Colonic mucosa (tissue), 4 donors: ENCODE measurements around the gene WBP11. TPM values are rescaled to one million over a fixed set of nuclear protein-coding genes. Genes with fewer than 3 reads are reported as not detected.
"Not testable (repeated sequence)": the region's sequence is repeated elsewhere in the genome, so short reads cannot be mapped to it uniquely, and the experiment has no call there.

Experiments
- DNase-seq: peaks from one replicate; pipeline ENCODE4 v3.0.0-alpha.2; 2020
- H3K27ac ChIP-seq: fragments of 200-600 bp; one replicate; pipeline ENCODE4 v1.8.0; 2021
- H3K27me3 ChIP-seq: fragments of 200-600 bp; one replicate; pipeline ENCODE4 v1.8.0; 2021
- H3K36me3 ChIP-seq: fragments of 200-600 bp; one replicate; pipeline ENCODE4 v1.8.0; 2021
- H3K4me1 ChIP-seq: fragments of 200-600 bp; one replicate; pipeline ENCODE4 v1.8.0; 2021; ENCODE audit warnings: mild to moderate bottlenecking
- H3K4me3 ChIP-seq: fragments of 200-600 bp; one replicate; pipeline ENCODE4 v1.8.0; 2021
- H3K9ac ChIP-seq, 2 donors: one replicate each; pipeline ENCODE4 v1.7.0; 2013; ENCODE audit warnings: control low read depth in 2 of 2, low read depth in 2 of 2, low read length in 2 of 2
- H3K9me3 ChIP-seq: fragments of 200-600 bp; one replicate; pipeline ENCODE4 v1.8.0; 2021
- CTCF ChIP-seq: fragments of 200-600 bp; IDR thresholded peaks from one replicate; pipeline ENCODE4 v1.8.0; 2022; ENCODE audit warnings: antibody characterized with exemption, mild to moderate bottlenecking
- intact Hi-C: fragments of 100-400 bp; cut with DNase I; formaldehyde crosslinking; loops from one replicate; pipeline ENCODE4 v1.14.1; 2022
- total RNA-seq, 2 donors: library from RNA; stranded (reverse); fragmentation: NEBNext Ultra II Directional in 1 of 2; extraction: Animal tissue kit (Norgen Biotek cat#: 25700) in 1 of 2; gene quantifications; one replicate each; pipeline ENCODE4 v1.2.1, GENCODE V29; 2021
- donor health status: healthy.
- donor health status: DM: no; HTN: no; CAD: no.
- donor health status: DM: no; HTN: no; CAD: no.

The WBP11 gene
- total RNA-seq, 2 donors from 2014 or later: 55.3 to 60.0 TPM

- Histone ChIP-seq H3K36me3 (no peaks in the 10 kb centered on the region), H3K4me1 (no peaks in the 10 kb centered on the region), H3K27me3 (no peaks in the 10 kb centered on the region), H3K9me3 (no peaks in the 10 kb centered on the region), H3K4me3 (no peak overlapping the region), H3K27ac (no peak overlapping the region), H3K9ac (peak overlapping the region in 1 of 2 donors; percentile 10)
- intact Hi-C loops: no loop called here
- peak; percentile 28 for TF ChIP-seq CTCF
- DNase-seq: peak; percentile 45
Measured at GRCh38 chr12:14756334-14757143, 46.7 kb downstream of the WBP11 start.

GRCh38 chr12:14751986-14752385, 51.3 kb downstream of the WBP11 start:
- H3K4me3 ChIP-seq: no peak overlapping the region
- no peaks in the 10 kb centered on the region for H3K4me1 ChIP-seq
- H3K27ac ChIP-seq: no peak overlapping the region
- H3K27me3 ChIP-seq: no peaks in the 10 kb centered on the region
- H3K9me3 ChIP-seq: no peaks in the 10 kb centered on the region
- H3K9ac ChIP-seq: no peak overlapping the region
- no peak for TF ChIP-seq CTCF
- intact Hi-C loops: no loop called here
- DNase-seq: no peak
- no peaks in the 10 kb centered on the region for H3K36me3 ChIP-seq

- Histone ChIP-seq H3K27ac (no peak overlapping the region), H3K4me3 (no peak overlapping the region), H3K9ac (no peak overlapping the region), H3K36me3 (no peaks in the 10 kb centered on the region), H3K27me3 (no peaks in the 10 kb centered on the region), H3K4me1 (no peaks in the 10 kb centered on the region), H3K9me3 (no peaks in the 10 kb centered on the region)
- intact Hi-C loops: no loop called here
- TF ChIP-seq CTCF: no peak
- no peak for DNase-seq
Measured at GRCh38 chr12:14743061-14743460, 60.2 kb downstream of the WBP11 start.

GRCh38 chr12:14741942-14742341, 61.3 kb downstream of the WBP11 start:
- no peak for TF ChIP-seq CTCF
- H3K4me3 ChIP-seq: no peak overlapping the region
- intact Hi-C loops: no loop called here
- H3K9me3 ChIP-seq: no peaks in the 10 kb centered on the region
- H3K36me3 ChIP-seq: no peaks in the 10 kb centered on the region
- no peaks in the 10 kb centered on the region for H3K27me3 ChIP-seq
- DNase-seq: no peak
- H3K9ac ChIP-seq: no peak overlapping the region
- no peak overlapping the region for H3K27ac ChIP-seq
- H3K4me1 ChIP-seq: no peaks in the 10 kb centered on the region

- Histone ChIP-seq H3K27me3 (no peaks in the 10 kb centered on the region), H3K27ac (no peak overlapping the region), H3K4me3 (no peak overlapping the region), H3K4me1 (no peaks in the 10 kb centered on the region), H3K9me3 (no peaks in the 10 kb centered on the region), H3K36me3 (no peaks in the 10 kb centered on the region), H3K9ac (no peak overlapping the region)
- intact Hi-C loops: no loop called here
- TF ChIP-seq CTCF: no peak
- no peak for DNase-seq
Measured at GRCh38 chr12:14741153-14741552, 62.1 kb downstream of the WBP11 start.

- H3K9me3 ChIP-seq, DNase-seq, H3K27me3 ChIP-seq, H3K36me3 ChIP-seq, H3K27ac ChIP-seq, H3K4me3 ChIP-seq, H3K9ac ChIP-seq, intact Hi-C loops, H3K4me1 ChIP-seq: not testable (repeated sequence)
Measured at GRCh38 chr12:14736441-14736840, 66.8 kb downstream of the WBP11 start.
